Osteoblast (primary cell): ENCODE measurements around the gene IRAG1. TPM values are rescaled to one million over a fixed set of nuclear protein-coding genes. Genes with fewer than 3 reads are reported as not detected.

Experiments
- DNase-seq: peaks from one replicate; pipeline ENCODE4 v3.0.0; 2011; ENCODE audit warnings: low spot score, mixed read lengths; ENCODE audit not compliant: insufficient read length; ENCODE audit errors: missing footprints
- H2AFZ ChIP-seq: 2 replicates; pipeline ENCODE4 v1.6.0; 2011; ENCODE audit warnings: mild to moderate bottlenecking, low read length
- H3K27ac ChIP-seq: 2 replicates; pipeline ENCODE4 v1.5.1; 2011; ENCODE audit warnings: mild to moderate bottlenecking, low read depth, low read length, moderate library complexity
- H3K27me3 ChIP-seq: 2 replicates; pipeline ENCODE4 v1.6.0; 2012; ENCODE audit warnings: mild to moderate bottlenecking, control low read depth, inconsistent platforms, low read length, moderate library complexity; ENCODE audit not compliant: insufficient read depth
- H3K36me3 ChIP-seq: 2 replicates; pipeline ENCODE4 v1.5.1; 2011; ENCODE audit warnings: mild to moderate bottlenecking, low read length, control low read depth, moderate library complexity; ENCODE audit not compliant: insufficient read depth
- H3K4me1 ChIP-seq: 2 replicates; pipeline ENCODE4 v1.5.1; 2011; ENCODE audit warnings: mild to moderate bottlenecking, low read length, control low read depth, moderate library complexity; ENCODE audit not compliant: insufficient read depth
- H3K4me2 ChIP-seq: 2 replicates; pipeline ENCODE4 v1.6.0; 2011; ENCODE audit warnings: mild to moderate bottlenecking, low read length; ENCODE audit not compliant: insufficient read depth
- H3K4me3 ChIP-seq: fragments of 200-600 bp; sonication (generic); 3 replicates; pipeline ENCODE4 v1.5.1; 2012; ENCODE audit warnings: mild to moderate bottlenecking, low read length, inconsistent platforms; ENCODE audit not compliant: insufficient read depth
- H3K79me2 ChIP-seq: 2 replicates; pipeline ENCODE4 v1.6.0; 2012; ENCODE audit warnings: mild to moderate bottlenecking, low read length, control low read depth, inconsistent platforms; ENCODE audit not compliant: insufficient read depth
- H3K9me3 ChIP-seq: 2 replicates; pipeline ENCODE4 v1.5.1; 2011; ENCODE audit warnings: low read depth, low read length, control low read depth
- H4K20me1 ChIP-seq: 2 replicates; pipeline ENCODE4 v1.6.0; 2012; ENCODE audit warnings: mild to moderate bottlenecking, low read length, control low read depth; ENCODE audit not compliant: insufficient read depth
- CTCF ChIP-seq: IDR thresholded peaks from 2 replicates; pipeline ENCODE4 v1.5.1; 2011; ENCODE audit warnings: mild to moderate bottlenecking, low read depth, low read length, moderate library complexity; ENCODE audit errors: extremely low read depth
- total RNA-seq: library from RNA; depleted of rRNA; stranded (reverse); fragments of >200 nt; gene quantifications from 2 replicates; pipeline ENCODE4 v1.2.3, GENCODE V29; 2012

Gene IRAG1
- total RNA-seq, 1 donor, result 4.3 TPM

GRCh38 chr11:10694486-10695239 lies 1.1 kb upstream of the IRAG1 start:
- Histone ChIP-seq H3K4me2 (peak overlapping the region; percentile 85), H3K79me2 (peaks cover 11% of the 10 kb centered on the region), H3K9me3 (no peaks in the 10 kb centered on the region), H3K36me3 (no peaks in the 10 kb centered on the region), H3K27ac (peak overlapping the region; percentile 53), H4K20me1 (no peaks in the 10 kb centered on the region), H3K4me3 (no peak overlapping the region), H3K4me1 (peaks cover 24% of the 10 kb centered on the region), H3K27me3 (no peaks in the 10 kb centered on the region), H2AFZ (peak overlapping the region; percentile 86)
- DNase-seq, result peak; percentile 85
- TF ChIP-seq CTCF, result no peak

GRCh38 chr11:10692531-10693115 lies 932 bp downstream of the IRAG1 start:
- Histone ChIP-seq H3K4me3 (peak overlapping the region; percentile 71), H3K27me3 (no peaks in the 10 kb centered on the region), H3K36me3 (no peaks in the 10 kb centered on the region), H3K4me1 (peaks cover 24% of the 10 kb centered on the region), H2AFZ (peak overlapping the region; percentile 86), H3K9me3 (no peaks in the 10 kb centered on the region), H3K4me2 (peak overlapping the region; percentile 85), H3K27ac (peak overlapping the region; percentile 53), H4K20me1 (no peaks in the 10 kb centered on the region), H3K79me2 (peaks cover 11% of the 10 kb centered on the region)
- no peak for TF ChIP-seq CTCF
- DNase-seq, result no peak

GRCh38 chr11:10688401-10688800 lies 5.2 kb downstream of the IRAG1 start:
- peak; percentile 30 for TF ChIP-seq CTCF
- peaks cover 11% of the 10 kb centered on the region for H3K79me2 ChIP-seq
- no peak overlapping the region for H3K4me2 ChIP-seq
- no peak for DNase-seq
- no peaks in the 10 kb centered on the region for H3K27me3 ChIP-seq
- H4K20me1 ChIP-seq, result no peaks in the 10 kb centered on the region
- H2AFZ ChIP-seq, result no peak overlapping the region
- H3K4me1 ChIP-seq, result peaks cover 9% of the 10 kb centered on the region
- no peaks in the 10 kb centered on the region for H3K36me3 ChIP-seq
- H3K27ac ChIP-seq, result no peak overlapping the region
- H3K9me3 ChIP-seq, result no peaks in the 10 kb centered on the region
- no peak overlapping the region for H3K4me3 ChIP-seq

- TF ChIP-seq CTCF, result no peak
- H2AFZ ChIP-seq, result no peak overlapping the region
- H3K4me2 ChIP-seq, result no peak overlapping the region
- peaks cover 4% of the 10 kb centered on the region for H3K79me2 ChIP-seq
- H3K27me3 ChIP-seq, result no peaks in the 10 kb centered on the region
- no peak overlapping the region for H3K4me3 ChIP-seq
- DNase-seq, result no peak
- no peaks in the 10 kb centered on the region for H3K4me1 ChIP-seq
- H3K9me3 ChIP-seq, result no peaks in the 10 kb centered on the region
- no peak overlapping the region for H3K27ac ChIP-seq
- no peaks in the 10 kb centered on the region for H3K36me3 ChIP-seq
- no peaks in the 10 kb centered on the region for H4K20me1 ChIP-seq
Observed at GRCh38 chr11:10686311-10686710, 7.2 kb downstream of the IRAG1 start.
